ENCODE measurements around the gene GSTO1.

DNA sequence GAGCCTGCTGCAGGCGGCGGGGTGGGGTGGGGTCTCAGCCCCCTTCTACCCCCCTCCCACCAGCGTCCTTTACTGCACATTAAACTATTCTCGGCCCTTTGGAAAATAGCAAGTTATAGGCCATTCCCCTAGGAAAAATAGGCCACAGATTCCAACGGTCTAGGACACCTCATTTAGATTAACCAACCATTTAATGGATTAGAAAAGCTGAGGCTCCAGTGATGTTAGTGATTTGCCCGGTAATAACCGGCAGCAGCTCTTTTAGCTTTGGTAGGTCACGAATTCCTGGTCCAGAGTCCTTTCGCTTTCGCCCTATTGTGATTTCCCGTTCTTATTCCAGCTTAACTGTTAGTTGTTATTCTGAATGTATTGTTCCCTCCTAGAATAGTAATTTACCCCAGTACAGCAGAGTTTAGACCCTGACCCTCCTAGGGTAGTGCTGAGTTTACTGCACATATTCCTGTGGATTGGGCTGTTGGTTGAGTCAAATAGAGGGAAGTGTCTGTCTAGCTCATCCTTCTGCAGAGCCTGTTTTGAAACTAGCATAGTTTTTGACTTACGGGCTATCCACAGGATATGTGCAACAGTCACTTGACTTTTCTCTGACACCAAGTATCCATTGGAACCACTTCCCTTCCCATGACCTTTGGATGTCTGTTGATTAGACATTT lies 754 bp downstream of the GSTO1 start:
- TF ChIP-seq ZNF232 (CRISPR knock-in tag; IDR thresholded peaks at IDR 0.05) = no peak
- no peak for TF ChIP-seq SAFB (IDR thresholded peaks at IDR 0.05; ENCODE audit: borderline replicate concordance, low read depth, low read length)
- TF ChIP-seq, protein P1, sequence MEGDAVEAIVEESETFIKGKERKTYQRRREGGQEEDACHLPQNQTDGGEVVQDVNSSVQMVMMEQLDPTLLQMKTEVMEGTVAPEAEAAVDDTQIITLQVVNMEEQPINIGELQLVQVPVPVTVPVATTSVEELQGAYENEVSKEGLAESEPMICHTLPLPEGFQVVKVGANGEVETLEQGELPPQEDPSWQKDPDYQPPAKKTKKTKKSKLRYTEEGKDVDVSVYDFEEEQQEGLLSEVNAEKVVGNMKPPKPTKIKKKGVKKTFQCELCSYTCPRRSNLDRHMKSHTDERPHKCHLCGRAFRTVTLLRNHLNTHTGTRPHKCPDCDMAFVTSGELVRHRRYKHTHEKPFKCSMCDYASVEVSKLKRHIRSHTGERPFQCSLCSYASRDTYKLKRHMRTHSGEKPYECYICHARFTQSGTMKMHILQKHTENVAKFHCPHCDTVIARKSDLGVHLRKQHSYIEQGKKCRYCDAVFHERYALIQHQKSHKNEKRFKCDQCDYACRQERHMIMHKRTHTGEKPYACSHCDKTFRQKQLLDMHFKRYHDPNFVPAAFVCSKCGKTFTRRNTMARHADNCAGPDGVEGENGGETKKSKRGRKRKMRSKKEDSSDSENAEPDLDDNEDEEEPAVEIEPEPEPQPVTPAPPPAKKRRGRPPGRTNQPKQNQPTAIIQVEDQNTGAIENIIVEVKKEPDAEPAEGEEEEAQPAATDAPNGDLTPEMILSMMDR (IDR thresholded peaks at IDR 0.05 in 2 of 3, conservative IDR thresholded peaks at IDR 0.05 in 1 of 3; ENCODE audit: insufficient read depth in 2 of 3, low read depth in 1 of 3, low read length in 3 of 3) = no peak
- TF ChIP-seq, protein P2, sequence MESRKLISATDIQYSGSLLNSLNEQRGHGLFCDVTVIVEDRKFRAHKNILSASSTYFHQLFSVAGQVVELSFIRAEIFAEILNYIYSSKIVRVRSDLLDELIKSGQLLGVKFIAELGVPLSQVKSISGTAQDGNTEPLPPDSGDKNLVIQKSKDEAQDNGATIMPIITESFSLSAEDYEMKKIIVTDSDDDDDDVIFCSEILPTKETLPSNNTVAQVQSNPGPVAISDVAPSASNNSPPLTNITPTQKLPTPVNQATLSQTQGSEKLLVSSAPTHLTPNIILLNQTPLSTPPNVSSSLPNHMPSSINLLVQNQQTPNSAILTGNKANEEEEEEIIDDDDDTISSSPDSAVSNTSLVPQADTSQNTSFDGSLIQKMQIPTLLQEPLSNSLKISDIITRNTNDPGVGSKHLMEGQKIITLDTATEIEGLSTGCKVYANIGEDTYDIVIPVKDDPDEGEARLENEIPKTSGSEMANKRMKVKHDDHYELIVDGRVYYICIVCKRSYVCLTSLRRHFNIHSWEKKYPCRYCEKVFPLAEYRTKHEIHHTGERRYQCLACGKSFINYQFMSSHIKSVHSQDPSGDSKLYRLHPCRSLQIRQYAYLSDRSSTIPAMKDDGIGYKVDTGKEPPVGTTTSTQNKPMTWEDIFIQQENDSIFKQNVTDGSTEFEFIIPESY (CRISPR knock-in tag; IDR thresholded peaks at IDR 0.05) = no peak
- TF ChIP-seq SIN3A (IDR thresholded peaks at IDR 0.05; ENCODE audit: borderline replicate concordance in 2 of 2, control insufficient read depth in 1 of 2, low read depth in 2 of 2, low read length in 2 of 2) = no peak
- no peak for TF ChIP-seq XRCC5 (IDR thresholded peaks at IDR 0.05; ENCODE audit: low read depth, low read length)
- TF ChIP-seq NR3C1 (CRISPR knock-in tag; IDR thresholded peaks at IDR 0.05) = no peak
- no peak for TF ChIP-seq NFYB (IDR thresholded peaks at IDR 0.05; ENCODE audit: extremely low read depth, insufficient read length)
- no peak for TF ChIP-seq MAFK (IDR thresholded peaks at IDR 0.05; ENCODE audit: low read length)
- TF ChIP-seq HMG20B (CRISPR knock-in tag; IDR thresholded peaks at IDR 0.05) = no peak
- no peak for TF ChIP-seq GTF2A2 (tag; IDR thresholded peaks at IDR 0.05)
